ENCODE results near the gene BMAL1. TPM values are rescaled to one million over a fixed set of nuclear protein-coding genes. Genes with fewer than 3 reads are reported as not detected.

BMAL1 gene
- total RNA-seq, 1 experiment from 2014 or later = 3.3 TPM

- Histone ChIP-seq H3K4me2 (ENCODE audit: insufficient read depth, insufficient read length, low read length) (no peak overlapping the region), H2BK5ac (ENCODE audit: insufficient read length, low read length) (no peak overlapping the region), H3K79me1 (ENCODE audit: insufficient read depth, low read depth, low read length, poor library complexity, severe bottlenecking) (no peaks in the 10 kb centered on the region), H3K14ac (ENCODE audit: insufficient read depth, low read length) (no peak overlapping the region), H4K5ac (ENCODE audit: insufficient read length, low read depth, low read length) (no peak overlapping the region), H3K4ac (ENCODE audit: low read depth, low read length) (no peak overlapping the region), H2BK15ac (ENCODE audit: low read depth, low read length) (no peak overlapping the region), H2BK12ac (ENCODE audit: insufficient read length, low read depth, low read length) (no peak overlapping the region), H3K18ac (ENCODE audit: insufficient read length, low read depth, low read length) (no peak overlapping the region), H3K23ac (ENCODE audit: insufficient read length, low read depth, low read length) (no peak overlapping the region), H4K91ac (ENCODE audit: insufficient read length, low read depth, low read length) (no peak overlapping the region), H3K9me3 (ENCODE audit: control insufficient read depth, low read depth, low read length) (no peaks in the 10 kb centered on the region), H2BK120ac (ENCODE audit: low read depth, low read length, poor library complexity, severe bottlenecking) (no peak overlapping the region), H4K20me1 (ENCODE audit: control insufficient read depth, insufficient read depth, insufficient read length) (no peaks in the 10 kb centered on the region), H3K56ac (ENCODE audit: insufficient read length, low read depth, low read length) (no peak overlapping the region), H3K23me2 (ENCODE audit: insufficient read length, low read depth, low read length, poor library complexity, severe bottlenecking) (no peaks in the 10 kb centered on the region), H3K9ac (ENCODE audit: extremely low read depth, insufficient read length, low read length) (no peak overlapping the region), H4K8ac (replicated peaks; ENCODE audit: insufficient read length, low read depth, low read length) (no peak overlapping the region), H2AK5ac (ENCODE audit: insufficient read length, low read length) (no peak overlapping the region), H3K4me1 (ENCODE audit: insufficient read depth, low read length) (no peaks in the 10 kb centered on the region; the same call in 1 of the 2 replicates), H2AFZ (ENCODE audit: low read length) (no peak overlapping the region), H3K27ac (ENCODE audit: insufficient read length, low read depth, low read length) (no peak overlapping the region), H3T11ph (ENCODE audit: low read length) (no peak overlapping the region), H3K79me2 (ENCODE audit: insufficient read depth, low read length) (no peaks in the 10 kb centered on the region; the same call in 1 of the 2 replicates), H2BK20ac (ENCODE audit: low read depth, low read length, poor library complexity, severe bottlenecking) (no peak overlapping the region), H3K27me3 (ENCODE audit: insufficient read depth, low read length) (no peaks in the 10 kb centered on the region)
- H3K4me1 Mint-ChIP-seq = peaks cover 38 to 44% of the 10 kb centered on the region in 2 experiments
- DNase-seq = no peak
- H3K4me3 Mint-ChIP-seq = no peak overlapping the region
- H3K9me3 Mint-ChIP-seq = peaks cover 12 to 13% of the 10 kb centered on the region in 2 experiments
- TF ChIP-seq CTCF (conservative IDR thresholded peaks at IDR 0.05) = no peak
- H3K27me3 Mint-ChIP-seq (ENCODE audit: low read depth) = no peaks in the 10 kb centered on the region
- H3K36me3 Mint-ChIP-seq (ENCODE audit: insufficient read depth in 1 of 3, low read depth in 3 of 3) = peaks cover 7 to 21% (median 17%) of the 10 kb centered on the region in 3 experiments; a peak in 5 of 7 replicates
- no CpG with 5 or more reads among the region's 2 CpGs for WGBS (ENCODE audit: extremely low coverage, insufficient read length, low lambda C conversion rate)
- H3K27ac Mint-ChIP-seq = no peak overlapping the region
Measured at GRCh38 chr11:13433437-13433836, 155.8 kb downstream of the BMAL1 start.
